NCI-H2171 (cell line): ENCODE measurements around the gene PRRC2A.
"Not testable (repeated sequence)": the region's sequence is repeated elsewhere in the genome, so short reads cannot be mapped to it uniquely, and the experiment has no call there.

Experiments used
- DNase-seq: peaks from one replicate; lab custom pipeline; 2025; lab: John Stamatoyannopoulos, UW

The PRRC2A gene

DNA sequence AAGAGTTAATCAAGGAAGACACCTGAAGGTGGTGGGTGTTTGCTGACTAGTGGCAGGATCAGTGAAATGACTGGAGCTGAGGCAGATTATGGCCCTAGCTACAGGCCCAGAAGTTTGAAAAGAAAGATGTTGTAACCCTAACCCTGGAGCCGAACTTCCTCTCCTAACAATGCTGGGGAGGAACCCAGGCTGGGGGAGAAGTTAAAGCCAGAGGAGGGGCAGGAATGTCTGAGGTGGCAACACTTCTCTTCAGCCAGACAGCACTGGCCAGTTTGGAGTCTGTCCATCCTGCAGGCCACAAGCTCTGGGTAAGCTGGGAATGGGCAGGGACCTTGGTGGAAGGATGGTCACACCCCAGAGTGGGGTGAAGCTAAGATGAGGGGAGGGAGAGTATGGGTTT lies 34.5 kb upstream of the PRRC2A start, which contains the start of gene LST1:
LST1 (plus strand) TSS at position 270 of the 400 bp plus-strand sequence. CDS start 1,023 bp downstream, outside the sequence.
- no peak for DNase-seq

DNA sequence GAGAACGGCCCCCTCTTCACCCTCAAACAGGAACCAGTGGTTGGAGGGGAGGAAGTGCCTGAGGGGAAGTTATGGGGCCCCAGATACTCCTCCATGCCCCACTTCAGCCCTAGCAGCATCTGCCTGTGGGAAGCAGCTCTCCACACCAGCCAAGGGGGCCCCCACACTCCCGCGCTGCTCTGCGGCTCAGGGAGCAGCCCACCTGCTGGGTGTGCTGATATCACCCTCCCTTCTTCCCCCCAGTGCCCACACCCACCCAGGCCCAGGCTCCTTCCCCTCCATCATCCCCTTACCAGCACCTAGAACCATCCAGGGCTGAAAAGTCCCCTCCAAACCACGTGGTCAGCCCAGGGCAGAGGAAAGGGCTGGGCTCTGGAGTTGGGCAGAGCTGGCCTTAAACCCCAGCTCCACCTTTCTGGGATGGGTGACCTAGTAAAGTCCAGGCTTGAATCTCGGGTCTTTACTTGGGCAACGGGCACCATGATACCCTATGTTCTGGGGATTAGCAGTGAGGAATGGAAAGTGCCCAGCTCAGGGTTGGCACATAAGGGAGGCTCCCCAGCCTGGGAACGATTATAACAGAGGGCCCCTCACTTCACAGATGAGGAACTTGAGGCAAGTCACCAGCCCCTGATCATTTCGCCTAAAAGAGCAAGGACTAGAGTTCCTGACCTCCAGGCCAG lies 33.8 kb upstream of the PRRC2A start:
- no peak for DNase-seq

DNA sequence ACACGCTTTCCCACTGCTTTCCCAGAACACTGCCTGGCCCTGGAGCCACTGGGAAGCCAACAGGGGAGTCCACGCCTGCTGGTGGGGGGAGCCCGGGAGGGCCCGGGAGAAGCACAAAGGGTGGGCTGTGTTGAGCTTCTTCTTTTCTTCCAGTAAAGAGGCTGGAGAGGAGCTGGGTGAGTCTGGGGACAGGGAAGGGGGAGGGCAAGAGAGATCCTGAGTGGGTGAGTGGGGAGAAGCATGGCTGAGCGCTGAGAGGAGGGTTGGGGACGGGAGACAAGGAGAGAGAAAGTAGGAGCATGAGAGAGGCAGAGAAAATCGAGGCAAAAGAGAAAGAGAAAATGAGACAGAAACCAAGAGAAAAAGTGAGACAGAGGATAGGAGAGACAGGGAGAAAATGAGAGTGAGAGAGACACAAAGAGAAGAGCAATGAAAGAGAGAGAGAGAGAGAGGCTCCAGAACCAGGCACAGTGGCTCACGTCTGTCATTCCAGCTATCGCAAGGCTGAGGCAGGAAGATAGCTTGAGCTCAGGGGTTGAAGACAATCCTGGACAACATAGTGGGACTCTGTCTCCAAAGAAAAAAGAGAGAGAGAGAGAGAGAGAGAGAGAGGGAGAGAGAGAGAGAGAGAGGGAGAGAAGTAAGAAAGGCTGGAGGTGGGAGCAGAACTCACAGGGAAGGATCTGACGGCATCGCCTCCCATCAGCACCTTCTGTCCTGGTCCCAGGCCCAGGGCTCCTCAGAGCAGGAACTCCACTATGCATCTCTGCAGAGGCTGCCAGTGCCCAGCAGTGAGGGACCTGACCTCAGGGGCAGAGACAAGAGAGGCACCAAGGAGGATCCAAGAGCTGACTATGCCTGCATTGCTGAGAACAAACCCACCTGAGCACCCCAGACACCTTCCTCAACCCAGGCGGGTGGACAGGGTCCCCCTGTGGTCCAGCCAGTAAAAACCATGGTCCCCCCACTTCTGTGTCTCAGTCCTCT lies 32.4 kb upstream of the PRRC2A start:
- no peak for DNase-seq

DNA sequence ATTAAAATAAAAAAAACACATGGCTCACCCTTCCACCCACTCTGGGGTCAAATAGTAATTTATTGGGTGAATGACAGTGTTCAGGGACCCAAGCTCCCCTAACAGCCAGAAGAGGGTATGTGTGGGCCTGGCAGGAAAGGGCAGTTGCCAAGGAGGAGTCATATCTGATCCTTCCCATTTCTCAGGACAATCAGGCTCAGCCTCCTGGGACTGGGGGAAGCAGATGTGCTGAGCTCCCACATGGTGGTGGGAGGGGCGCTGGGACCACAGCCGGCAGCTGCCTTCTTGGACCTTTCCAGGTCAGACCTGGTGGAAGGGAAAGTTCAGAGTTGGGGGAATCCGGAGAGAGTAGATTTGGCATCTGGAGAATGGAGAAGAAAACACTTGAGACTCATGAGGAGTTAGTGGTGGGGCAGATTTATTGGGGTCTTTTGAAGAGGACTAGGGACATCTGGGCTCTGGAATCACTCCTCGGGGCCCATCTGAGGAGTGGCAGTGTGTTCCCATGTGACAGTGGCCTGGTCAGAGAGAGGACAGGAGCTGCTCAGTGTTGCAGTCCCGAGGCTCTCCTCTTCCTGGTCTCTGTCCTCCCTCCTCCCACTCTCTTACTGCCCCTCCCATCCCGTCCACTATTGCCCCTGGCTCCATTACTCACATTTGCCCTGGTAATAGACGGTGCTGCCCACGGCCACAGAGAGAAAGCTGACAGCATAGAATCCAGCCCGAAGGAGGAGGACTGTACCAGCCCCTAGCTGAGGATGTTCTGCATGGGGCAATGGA lies 31.5 kb upstream of the PRRC2A start:
- DNase-seq = no peak

DNA sequence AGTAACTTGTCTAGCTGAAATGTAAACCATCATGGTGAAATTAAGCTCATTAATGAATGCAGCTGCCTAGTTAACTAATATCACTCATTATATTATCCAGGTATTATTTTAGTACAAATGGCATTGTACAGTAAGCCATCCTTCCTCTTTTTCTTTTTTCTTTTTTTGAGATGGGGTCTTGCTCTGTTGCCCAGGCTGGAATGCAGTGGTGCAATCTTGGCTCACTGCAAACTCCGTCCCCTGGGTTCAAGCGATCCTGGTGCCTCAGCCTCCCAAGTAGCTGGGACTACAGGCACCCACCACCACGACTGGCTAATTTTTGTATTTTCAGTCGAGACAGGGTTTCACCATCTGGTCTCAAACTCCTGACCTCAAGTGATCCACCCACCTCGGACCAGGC lies 29.8 kb upstream of the PRRC2A start:
- not testable (repeated sequence) for DNase-seq

DNA sequence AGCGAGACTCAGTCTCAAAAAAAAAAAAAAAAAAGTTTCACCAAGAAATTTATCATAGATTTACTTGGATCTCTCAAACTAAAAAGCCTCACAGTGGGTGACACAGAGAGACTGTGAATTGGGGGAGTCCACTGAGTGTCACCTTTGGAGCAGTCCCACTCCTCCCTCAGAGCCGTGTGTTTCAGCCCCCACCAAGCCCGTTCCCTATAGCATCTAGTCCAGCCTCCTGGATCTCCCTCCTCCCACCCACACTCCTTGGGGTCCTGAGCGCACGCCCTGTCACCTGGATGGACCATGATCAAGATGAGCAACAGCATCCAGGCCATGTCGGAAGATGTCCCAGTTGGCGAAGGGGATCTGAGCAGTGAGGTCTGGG lies 28.1 kb upstream of the PRRC2A start:
- DNase-seq = no peak

DNA sequence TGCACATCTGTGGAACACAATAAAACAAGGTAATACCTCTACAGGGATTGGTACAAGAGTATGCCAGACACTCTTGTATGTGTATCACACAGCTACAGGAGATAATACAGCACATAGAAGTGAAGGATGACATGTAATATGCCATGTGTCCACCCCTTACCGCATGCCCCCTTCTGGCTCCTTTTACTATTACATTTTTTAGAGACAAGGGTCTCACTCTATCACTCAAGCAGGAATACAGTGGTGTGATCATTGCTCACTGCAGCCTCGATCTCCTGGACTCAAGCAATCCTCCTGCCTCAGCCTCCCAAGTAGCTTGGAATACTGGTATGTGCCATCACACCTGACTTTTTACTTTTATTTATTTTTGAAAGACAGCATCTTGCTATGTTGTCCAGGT lies 23.5 kb upstream of the PRRC2A start:
- DNase-seq = no peak

DNA sequence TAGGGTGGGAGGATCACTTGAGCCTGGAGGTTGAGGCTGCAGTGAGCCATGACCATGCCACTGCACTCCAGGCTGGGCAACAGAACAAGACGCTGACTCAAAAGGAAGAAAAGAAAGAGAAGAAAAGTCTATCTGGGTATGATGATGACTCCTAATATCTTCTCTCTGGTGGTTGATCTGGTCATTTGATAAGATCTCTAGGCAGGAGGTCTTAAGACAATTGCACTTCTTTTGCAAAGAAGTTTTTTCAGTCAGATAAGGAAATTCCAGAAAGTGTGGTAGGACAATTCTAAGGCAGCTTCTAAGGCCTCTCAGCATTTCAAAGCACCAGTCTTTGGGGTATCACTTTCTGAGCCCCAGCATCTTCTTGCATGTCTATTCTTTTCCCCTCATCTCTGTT lies 13.2 kb upstream of the PRRC2A start:
- no peak for DNase-seq

DNA sequence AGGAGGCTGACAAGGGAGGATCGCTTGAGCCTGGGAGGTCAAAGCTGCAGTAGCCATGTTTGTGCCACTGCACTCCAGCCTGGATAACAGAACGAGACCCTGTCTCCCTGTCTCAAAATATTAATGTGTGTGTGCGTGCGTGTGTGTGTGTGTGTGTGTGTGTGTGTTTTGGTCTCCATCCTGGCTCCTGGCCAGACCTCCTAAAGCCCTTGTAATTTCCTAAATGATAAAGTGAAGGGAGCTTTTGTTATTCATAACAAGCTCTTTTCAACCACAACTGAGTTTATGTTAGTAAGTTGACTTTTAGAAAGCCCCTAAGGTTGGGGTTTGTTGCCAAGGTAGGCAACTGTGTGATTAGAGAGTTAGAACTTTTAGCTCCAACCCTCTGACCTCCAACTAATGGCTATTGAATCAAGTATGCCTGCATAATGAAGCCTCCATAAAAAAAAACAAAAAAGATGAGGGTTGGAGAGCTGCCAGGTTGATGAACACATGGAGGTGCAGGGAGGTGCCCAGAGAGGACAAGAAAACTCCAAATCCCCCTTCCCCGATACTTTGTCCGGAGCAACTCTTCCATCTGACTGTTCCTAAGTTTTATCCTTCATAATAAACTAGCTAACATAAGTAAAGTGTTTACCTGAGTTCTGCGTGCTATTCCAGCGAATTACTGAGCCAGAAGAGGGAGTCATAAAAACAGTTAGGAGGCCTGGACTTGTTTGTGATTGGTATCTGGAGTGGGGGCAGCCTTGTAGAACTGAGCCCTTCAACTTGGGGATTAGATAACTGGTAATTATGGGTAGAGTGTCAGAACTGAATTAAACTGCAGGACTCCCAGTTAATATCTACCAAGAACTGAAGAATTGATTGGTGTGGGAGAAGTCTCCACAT lies 10.8 kb upstream of the PRRC2A start:
- DNase-seq = no peak

DNA sequence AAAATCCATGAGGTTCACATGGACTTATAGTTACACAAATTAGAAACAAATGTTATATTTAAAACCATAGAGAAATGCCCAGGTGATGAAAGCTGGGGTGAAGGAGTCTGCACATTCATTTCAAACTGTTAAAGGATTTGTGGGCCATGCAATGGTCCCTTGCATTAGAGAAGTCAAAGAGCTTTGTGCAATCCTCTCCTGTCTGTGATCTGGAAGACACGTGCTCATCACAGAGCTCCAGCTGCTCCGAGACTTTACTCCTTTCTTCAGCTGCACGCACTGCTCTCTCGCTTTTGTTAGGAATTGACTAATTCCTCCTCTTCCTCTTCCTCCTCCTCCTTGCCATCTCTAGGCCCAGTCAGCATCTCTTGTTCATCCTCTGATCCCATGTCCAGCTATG lies 9.5 kb upstream of the PRRC2A start:
- DNase-seq = no peak

DNA sequence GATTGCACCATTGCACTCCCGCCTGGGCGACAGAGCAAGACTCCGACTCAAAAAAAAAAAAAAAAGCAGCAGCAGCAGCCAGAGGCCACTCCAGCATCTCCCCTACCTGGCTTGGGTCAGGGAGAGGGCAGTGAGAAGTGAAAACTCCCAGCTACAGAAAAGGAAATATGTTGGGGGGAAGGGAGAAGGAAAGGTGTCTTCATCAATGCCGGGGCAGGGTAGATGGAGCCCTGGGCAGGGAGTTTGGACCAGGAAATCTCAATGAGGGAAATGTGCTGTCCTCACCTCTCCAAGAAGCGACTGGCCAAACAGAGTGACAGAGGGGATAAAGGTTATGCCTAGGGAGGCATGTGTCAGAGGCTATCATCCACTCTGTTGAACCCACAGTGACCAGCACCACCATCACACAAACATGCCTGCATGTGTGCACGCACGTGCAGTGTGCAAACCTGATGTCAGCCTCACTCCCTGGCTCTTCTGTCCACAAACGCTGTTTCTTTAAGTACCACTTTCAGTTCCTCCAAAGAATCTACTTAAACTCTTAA lies 6.4 kb upstream of the PRRC2A start:
- DNase-seq = no peak

DNA sequence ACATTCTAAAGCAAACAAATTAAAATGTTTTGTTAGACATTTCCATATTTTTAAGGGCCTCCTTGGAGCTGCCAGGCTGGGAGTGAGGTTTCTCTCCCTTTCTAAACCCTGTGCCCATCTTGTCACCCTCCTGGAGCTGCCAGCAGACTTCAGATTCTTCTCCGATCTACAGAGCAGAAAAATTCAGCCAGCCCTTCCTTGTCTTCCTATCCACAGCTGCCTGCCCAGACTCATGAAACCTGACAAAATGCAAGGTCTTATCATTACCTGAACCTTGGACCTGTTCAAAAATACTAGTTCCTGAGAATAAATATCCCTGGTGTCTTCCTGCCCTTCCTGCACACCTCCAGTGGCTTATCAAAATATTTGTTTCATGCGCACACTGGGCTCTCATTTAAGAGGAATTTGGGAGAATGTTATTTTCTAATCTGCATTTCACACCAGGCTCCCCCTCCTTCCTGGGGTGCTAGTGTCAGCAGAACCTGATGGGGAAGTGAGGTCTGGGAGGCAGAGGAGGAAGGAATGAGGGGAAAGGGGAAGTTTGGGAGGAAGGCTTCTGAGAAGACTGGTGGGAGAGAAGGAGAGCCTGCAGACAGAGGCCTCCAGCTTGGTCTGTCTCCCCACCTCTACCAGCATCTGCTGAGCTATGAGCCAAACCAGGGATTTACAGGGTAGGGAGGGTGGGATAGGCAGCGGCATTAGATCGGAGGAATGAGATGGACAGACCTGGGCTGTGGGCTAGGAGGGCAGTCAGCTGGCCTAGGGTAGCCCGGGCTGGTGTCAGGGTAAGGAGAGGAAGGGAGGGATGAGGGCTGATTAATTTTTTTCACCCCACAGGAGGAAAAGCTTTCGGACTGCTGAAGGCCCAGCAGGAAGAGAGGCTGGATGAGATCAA lies 5.6 kb upstream of the PRRC2A start, which contains the start of gene AIF1:
AIF1 (plus strand) TSS at position 551 of the 895 bp plus-strand sequence; CDS start at position 647, 96 bp downstream.
- no peak for DNase-seq

DNA sequence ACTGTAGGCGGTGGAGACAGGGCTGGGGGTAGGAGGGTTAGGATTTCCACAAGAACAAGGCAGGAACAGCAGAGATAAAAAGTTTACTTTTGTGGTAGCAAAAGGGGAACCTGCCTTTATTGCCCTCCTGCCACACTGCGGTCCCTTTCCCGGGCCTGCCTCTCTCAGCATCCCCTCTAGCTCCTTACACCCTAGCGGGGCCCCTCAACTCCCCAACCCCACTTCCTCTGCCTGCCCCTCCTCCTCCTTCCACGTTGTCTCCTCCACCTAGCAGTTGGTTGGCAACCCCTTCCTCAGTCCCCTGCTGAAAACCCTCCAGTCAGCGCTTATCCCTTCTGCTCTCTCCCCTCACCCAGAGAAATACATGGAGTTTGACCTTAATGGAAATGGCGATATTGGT lies 4.8 kb upstream of the PRRC2A start:
- no peak for DNase-seq

DNA sequence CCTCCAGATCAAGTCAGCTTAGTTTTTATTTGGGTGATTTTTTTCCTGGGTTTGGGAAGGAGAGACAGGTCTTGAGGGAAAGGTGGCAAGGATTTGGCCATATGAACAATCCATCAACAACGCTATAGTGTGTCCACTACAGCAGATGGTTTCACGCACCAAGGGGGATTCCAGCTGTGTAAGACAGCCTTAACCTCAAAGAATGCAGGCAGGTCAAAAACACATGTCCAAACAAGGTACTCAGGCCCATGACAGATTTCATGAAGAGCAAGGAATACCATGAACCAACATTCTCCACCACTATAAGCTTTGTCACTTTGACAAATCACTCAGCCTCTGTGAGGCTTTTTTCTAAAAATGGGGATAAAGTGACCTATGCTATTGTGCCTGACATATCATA lies 3.5 kb upstream of the PRRC2A start:
- no peak for DNase-seq

DNA sequence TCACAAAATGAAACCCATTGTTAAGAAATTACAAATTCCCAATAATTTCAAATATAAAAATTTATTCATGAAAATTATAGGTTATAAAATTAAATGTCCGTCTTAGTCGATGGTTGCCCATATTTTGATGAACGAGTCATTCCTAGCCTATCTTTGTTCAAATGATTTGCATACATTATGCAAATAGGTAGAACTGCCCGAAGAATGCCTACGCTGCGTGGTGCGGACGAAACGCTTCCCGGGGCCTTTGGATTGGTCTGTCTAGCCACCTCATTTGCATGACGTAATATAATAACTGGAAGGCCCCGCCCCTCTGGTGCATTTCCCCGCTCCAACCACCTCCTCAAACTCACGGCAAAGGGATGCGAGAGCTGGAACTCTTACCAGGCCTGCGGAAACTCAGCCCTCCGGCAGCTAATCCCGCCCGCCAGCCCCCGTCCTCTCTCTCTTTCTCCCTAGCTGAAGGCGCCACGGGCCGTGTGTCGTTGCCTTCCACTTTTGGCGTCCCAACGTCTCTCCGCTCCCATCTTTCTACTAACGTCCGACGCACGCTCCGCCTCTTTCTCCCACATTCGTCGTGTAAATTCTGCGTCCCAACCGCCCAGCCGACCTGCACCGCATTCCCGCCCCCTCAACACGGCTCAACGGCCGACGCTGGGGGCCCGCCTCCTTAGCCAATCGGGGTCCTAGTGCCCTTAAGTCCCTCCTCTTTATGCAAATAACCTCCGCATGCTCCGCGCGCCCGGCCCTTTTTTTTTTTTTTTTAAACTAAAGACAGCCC lies 520 bp upstream of the PRRC2A start:
- peak; percentile 98 for DNase-seq

DNA sequence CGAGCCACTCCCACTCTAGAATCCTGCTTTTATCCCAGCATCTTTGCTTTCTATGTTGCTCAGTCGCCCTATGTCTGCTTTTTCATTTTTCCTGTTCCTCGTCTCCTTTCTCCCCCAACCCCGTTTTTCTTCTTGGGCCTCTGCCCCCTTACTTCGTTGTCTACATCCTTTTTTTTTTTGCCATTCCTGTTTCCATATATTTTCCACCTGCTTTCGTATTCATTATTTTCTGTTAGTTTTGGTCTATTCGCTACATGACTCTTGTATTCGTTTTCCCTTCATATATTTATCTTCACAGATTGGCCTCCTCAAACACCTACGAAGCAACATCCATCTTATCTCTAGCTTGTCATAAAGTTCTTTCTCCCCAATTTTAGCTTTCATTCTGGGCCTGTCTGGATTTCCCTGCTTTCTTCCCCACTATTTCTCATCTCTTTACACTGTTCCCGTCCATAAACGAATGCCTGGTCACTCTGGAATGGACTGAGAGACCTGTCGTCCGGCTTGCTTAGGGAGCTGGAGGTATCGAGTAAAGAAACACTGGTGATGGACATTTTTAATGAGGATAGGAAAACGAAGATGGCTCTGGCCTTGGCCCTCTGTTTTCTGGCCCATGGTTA lies 915 bp downstream of the PRRC2A start:
- no peak for DNase-seq

DNA sequence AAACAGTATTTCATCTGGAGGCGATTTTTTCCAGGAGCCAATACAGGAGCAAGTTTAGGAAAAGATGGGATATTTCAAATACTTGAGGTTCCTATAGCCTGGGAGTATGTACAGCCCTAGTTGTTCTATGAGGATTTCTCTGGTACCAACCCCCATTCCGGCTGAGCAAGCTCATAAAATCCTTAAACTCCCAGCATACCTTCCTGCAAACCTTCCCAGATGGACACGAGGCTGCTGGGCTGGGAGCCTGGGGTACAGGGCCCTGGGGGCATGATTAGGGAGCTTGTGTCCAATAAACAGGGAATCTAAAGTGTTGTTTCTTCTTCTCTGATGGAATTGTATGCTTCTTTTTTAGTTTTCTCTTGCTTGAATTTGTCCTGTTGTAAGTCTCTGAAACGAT lies 1.5 kb downstream of the PRRC2A start:
- DNase-seq = no peak

DNA sequence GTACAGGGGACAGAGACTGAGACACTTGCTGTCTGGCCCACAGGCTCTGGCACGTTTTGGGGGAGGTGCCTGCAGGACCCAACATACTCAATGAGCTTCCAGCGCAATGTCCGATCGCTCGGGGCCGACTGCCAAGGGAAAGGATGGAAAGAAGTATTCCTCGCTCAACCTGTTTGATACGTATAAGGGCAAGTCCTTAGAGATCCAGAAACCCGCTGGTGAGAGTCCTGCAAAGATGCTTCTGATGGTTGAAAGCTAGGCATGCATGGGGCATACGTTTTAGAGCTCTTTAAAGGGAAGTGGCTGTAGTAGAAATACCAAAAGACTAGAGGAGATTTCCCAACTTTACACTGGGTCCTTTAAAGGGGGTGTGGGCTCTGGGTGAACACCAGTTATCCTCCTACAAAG lies 2.2 kb downstream of the PRRC2A start:
- DNase-seq = no peak

DNA sequence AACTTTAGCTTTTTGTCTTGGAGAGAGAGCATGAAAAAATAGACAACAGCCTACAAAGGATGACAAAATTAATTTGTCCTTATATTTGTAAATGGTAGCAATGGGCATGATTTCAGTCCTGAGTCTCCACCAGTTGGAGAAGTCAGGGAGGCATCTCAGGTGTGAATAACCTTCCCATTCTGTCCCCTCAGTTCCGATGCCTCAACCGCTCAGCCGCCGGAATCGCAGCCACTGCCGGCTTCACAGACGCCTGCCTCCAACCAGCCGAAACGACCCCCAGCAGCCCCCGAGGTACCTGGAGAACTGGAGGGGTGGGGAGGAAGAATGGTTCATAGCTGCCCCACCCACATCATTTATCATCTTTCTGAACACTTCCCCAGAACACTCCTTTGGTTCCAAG lies 3.6 kb downstream of the PRRC2A start:
- DNase-seq = no peak
